HG03039 (cell line): ENCODE measurements around the gene MT1E.

Source experiments
- ATAC-seq: cut with Tn5 transposase; IDR thresholded peaks from one replicate; pipeline ENCODE4 v1.9.1; 2021; ENCODE audit warnings: mild to moderate bottlenecking, moderate library complexity; ENCODE audit not compliant: unreplicated experiment

MT1E gene

DNA sequence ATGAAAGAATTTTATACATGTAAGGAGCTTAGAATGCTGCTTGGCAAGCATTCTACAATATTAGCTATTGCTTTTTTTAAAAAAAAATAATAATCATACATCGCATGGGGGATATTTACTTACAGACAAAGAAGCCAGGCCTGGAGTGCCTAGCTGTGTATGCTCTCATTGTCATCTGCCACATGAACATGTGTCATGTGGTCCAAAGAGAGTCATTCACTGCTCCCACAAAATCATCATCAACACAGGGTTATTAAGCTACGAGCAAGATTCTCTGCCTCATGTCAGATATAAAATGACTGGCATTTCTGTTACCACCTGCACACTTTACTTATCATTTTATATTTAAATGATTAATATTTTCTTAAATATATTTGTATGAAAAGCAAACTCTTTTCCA lies 1.9 kb upstream of the MT1E start:
- ATAC-seq: no peak

DNA sequence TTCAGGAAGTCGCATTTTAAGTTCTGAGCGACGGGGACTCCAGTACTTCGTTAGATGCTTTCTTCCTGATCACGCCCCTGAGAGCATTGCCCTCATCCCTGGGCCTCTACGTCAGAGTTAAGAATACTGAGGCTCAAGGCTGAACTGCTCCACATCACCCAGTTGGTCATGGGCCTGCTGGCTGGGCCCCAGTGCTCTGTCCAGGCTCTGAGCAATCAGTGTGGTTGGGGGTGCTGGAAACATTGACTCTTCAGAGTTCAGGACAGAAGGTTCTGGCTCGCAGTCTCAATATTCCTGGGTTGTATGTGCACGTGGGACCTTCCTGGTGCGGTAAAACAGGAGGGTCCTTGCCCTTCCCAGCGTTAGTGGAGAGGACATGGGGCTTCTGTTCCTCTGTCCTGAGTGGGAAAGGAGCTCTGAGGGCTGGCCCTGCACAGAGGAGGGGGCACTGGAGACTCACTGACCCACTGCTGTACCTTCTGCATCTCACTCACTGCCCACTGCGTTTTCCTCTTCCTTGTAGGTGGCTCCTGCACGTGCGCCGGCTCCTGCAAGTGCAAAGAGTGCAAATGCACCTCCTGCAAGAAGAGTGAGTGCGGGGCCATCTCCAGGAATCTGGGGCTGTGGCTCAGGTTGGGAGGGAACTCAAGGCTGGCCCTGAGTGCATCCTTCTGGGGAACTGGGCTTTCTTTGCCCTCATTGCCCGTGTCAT lies 518 bp downstream of the MT1E start:
- no peak for ATAC-seq

DNA sequence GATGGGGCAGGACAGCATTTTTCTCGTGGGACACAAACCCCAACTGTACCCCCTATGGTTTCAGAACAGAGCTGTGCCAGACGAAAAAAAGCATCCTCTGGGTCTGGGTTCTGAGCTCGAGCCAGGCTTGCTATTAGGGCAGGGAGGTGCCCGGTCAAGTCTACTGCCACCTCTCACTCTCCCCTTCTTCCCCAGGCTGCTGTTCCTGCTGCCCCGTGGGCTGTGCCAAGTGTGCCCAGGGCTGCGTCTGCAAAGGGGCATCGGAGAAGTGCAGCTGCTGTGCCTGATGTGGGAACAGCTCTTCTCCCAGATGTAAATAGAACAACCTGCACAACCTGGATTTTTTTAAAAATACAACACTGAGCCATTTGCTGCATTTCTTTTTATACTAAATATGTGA lies 1.1 kb downstream of the MT1E start:
- ATAC-seq: no peak

DNA sequence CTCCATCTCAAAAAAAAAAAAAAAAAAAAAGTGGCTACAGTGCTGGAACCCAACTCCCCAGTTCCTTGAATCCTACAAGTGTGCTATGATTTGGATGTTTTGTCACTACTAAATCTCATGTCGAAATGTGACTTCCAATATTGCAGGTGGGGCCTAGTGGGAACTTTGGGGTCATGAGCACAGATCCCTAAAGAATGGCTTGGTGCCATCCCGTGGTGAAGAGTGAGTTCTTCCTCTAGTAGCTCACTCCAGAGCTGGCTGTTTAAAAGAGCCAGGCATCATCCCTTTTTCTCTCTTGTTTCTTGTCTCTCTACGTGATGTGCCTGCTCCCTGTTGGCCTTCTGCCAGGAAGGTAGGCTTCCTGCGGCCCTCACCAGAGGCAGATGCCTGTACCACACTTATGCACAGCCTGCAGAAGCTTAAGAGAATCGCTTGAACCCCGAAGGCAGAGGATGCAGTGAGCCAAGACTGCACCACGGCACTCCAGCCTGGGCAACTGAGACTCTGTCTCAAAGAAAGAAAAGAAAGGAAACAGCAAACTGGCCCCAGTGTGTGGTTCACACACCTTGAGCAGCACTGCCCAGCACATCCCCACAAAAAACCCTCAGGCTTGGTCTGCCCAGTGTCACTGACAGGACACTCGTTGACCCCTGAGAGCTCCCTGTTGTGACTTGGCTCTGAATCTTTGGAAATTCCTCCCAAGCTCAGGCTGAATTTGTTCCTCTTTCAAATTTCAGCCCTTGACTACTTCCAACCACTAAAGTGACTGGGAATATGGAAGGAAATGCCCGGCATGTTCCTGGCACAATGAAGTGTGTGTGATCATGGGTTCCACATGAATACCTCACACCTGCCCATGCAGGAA lies 3.1 kb downstream of the MT1E start:
- ATAC-seq: no peak

DNA sequence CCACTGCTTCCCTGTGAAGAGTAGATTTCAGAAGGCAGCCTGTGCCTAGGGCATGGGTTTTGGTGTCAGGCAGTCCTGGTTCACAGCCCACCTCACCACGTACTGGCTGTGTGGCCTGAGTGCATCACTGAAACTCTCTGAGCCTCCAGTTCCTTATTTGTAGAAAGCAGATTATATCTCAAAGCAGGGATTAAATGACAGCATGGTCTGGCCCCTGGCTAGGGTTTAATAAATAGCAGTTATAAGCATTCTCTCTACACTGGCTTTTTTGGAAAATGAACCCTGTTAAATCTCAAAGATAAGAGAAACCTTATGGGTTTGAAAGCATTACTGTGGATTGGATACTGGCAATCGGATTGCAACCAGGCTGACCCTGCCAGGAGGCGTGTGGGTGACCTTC lies 4.0 kb downstream of the MT1E start:
- ATAC-seq: no peak

DNA sequence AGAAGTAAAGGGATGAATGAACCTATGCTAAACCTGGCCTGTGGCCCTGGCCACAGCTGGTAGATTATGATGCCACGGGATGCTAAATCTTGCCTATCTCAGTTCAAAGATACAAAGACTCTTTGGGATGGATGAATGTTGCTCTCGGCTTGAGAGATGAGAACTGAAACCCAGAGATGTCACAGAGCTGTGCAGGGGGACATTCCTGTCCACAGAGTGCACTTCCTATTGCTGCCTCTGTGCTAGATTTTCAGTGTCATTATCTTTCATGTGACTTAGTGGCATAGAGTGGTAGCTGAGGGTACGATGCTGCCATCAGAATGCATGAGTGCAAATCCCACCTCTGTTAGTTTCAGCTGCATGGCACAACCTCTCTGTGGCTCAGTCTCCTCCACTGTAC lies 4.6 kb downstream of the MT1E start:
- peak; percentile 68 for ATAC-seq

DNA sequence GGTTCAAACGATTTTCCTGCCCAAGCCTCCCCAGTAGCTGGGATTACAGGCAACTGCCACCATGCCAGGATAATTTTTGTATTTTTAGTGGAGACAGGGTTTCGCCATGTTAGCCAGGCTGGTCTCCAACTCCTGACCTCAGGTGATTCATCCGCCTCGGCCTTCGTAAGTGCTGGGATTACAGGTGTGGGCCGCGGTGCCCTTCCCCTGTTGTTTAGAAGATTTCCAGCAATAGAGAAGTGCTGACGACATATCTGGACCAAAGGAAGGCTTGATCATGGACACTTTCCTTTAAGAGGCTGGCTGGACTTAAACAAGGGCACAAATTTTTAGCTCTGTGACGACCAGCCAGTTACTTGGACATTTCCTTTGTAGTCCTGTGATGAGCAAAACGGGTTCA lies 5.6 kb downstream of the MT1E start:
- ATAC-seq: no peak

DNA sequence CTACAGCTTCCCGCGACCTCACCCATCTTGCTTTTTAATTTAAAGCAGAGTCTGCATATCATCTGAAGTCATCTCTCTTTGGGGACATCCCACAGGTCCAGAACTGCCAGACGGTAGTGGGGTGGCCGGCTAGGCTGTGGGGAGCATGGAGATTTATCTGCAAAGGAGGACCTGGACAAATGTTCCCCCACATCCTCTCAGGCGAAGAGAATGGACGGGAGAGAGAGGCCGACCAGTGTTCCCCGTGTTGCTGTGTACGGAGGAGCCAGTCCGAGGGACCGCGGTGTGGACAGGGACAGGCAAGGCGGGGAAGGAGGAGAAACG lies 6.2 kb downstream of the MT1E start:
- ATAC-seq: no peak

DNA sequence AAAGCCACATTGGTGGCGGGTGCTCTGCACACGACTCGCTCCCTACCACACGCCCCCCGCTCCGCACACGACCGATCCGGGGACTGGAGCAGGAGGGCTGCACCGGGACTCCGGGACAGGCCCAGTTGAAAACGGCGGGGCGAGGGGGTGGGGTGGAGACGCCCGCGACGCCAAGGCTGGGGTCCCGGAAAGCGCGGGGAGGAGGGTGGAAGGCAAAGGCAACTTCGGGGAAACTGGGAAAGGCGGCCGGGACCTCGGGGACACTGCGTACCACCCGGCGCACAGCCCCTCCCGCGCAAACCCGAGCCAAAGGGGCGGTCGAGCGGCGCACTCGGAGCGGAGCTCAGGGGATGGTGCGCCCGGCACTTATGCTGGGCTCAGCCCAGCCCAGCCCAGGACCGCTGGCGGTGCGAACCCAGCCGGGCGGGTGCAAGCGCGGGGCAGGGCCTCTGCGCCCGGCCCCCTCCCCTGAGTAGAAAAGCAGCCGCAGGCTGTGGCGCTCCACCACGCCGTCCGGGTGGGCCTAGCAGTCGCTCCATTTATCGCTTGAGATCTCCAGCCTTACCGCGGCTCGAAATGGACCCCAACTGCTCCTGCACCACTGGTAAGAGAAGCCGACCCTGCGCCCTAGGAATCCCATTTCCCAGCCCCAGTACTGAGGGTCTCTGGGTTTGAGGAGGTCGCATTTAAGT lies 6.7 kb downstream of the MT1E start, which contains the start of gene MT1M:
MT1M (plus strand) TSS at position 504 of the 692 bp plus-strand sequence; CDS start at position 577, 73 bp downstream.
- no peak for ATAC-seq

DNA sequence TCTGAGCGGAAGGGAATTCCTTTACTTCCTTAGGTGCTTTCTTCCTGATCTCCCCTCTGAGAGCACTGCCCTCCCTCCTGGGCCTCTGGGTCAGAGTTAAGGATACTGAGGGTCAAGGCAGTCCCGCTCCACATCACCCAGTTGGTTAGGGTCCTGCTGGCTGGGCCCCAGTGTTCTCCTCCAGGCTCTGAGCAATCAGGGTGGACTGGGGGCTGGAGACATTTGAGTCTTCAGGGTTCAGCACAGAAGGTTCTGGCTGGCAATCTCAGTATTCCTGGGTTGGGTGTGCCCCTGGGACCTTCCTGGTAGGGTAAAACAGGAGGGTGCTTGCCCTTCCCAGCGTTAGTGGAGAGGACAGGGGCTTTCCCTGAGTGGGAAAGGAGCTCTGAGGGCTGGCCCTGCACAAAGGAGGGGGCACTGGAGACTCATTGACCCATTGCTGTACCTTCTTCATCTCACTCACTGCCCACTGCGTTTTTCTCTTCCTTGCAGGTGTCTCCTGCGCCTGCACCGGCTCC lies 7.3 kb downstream of the MT1E start:
- no peak for ATAC-seq

DNA sequence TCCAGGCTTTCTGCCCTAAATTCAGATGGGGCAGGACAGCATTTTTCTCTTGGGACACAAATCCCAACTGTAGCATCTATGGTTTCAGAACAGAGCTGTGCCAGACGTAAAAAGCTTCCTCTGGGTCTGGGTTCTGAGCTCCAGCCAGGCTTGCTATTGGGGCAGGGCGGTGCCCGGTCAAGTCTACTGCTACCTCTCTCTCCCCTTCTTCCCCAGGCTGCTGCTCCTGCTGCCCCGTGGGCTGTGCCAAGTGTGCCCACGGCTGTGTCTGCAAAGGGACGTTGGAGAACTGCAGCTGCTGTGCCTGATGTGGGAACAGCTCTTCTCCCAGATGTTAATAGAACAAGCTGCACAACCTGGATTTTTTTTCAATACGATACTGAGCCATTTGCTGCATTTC lies 8.0 kb downstream of the MT1E start:
- no peak for ATAC-seq

DNA sequence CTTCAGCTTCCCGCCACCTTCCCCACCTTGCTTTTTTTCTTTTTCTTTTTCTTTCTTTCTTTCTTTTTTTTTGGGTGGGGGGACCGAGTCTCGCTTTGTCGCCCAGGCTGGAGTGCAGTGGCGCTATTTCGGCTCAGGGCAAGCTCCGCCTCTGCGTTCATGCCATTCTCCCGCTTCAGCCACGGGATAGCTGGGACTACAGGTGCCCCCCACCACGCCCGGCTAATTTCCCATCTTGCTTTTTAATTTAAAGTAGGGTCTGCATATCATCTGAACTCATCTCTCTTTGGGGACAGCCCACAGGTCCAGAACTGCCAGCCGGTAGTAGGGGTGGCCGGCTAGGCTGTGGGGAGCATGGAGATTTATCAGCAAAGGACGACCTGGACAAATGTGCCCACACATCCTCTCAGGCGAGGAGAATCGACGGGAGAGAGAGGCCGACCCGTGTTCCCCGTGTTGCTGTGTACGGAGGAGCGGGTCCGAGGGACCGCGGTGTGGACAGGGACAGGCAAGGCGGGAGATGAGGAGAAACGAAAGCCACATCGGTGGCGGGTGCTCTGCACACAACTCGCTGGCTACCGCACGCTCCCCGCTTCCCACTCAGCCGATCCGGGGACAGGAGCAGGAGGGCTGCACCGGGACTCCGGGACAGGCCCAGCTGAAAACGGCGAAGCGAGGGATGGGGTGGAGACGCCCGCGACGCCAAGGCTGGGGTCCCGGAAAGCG lies 9.3 kb downstream of the MT1E start:
- no peak for ATAC-seq

DNA sequence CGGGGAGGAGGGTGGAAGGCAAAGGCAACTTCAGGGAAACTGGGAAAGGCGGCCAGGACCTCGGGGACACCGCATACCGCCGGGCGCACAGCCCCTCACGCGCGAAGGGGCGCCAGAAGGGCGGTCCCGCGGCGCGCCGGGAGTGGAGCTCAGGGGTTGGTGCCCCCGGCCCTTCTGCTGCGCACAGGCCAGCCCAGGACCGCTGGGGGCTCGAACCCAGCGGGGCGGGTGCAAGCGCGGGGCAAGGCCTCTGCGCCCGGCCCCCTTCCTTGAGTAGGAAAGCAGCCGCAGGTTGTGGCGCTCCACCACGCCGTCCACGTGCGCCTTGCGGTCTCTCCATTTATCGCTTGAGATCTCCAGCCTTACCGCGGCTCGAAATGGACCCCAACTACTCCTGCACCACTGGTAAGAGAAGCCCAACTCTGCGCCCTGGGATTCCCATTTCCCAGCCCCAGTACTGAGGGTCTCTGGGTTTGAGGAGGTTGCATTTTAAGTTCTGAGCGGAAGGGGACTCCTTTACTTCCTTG lies 9.9 kb downstream of the MT1E start:
- no peak for ATAC-seq

DNA sequence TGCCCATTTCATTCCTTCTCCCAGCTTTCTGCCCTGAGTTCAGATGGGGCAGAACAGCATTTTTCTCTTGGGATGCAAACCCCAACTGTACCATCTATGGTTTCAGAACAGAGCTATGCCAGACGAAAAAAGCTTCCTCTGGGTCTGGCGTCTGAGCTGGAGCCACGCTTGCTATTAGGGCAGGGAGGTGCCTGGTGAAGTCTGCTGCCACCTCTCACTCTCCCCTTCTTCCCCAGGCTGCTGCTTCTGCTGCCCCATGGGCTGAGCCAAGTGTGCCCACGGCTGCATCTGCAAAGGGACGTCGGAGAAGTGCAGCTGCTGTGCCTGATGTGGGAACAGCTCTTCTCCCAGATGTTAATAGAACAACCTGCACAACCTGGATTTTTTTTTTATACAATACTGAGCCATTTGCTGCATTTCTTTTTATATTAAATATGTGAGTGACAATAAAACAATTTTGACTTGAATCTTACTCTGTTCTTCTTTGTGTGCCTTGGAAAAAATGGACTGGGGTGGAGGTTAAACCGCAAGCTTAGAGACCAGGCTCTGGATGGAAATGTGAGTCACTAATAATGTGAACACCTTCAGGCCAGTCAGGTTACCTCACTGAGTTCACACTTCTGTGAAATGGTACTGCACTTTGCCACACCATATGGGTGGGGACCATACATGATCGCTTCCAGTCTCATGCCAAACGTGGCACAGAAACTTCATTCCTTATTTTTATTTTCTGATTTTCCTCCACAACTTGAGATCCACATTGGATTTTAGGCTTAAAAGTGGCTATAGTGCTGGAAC lies 11.2 kb downstream of the MT1E start:
- ATAC-seq: no peak

DNA sequence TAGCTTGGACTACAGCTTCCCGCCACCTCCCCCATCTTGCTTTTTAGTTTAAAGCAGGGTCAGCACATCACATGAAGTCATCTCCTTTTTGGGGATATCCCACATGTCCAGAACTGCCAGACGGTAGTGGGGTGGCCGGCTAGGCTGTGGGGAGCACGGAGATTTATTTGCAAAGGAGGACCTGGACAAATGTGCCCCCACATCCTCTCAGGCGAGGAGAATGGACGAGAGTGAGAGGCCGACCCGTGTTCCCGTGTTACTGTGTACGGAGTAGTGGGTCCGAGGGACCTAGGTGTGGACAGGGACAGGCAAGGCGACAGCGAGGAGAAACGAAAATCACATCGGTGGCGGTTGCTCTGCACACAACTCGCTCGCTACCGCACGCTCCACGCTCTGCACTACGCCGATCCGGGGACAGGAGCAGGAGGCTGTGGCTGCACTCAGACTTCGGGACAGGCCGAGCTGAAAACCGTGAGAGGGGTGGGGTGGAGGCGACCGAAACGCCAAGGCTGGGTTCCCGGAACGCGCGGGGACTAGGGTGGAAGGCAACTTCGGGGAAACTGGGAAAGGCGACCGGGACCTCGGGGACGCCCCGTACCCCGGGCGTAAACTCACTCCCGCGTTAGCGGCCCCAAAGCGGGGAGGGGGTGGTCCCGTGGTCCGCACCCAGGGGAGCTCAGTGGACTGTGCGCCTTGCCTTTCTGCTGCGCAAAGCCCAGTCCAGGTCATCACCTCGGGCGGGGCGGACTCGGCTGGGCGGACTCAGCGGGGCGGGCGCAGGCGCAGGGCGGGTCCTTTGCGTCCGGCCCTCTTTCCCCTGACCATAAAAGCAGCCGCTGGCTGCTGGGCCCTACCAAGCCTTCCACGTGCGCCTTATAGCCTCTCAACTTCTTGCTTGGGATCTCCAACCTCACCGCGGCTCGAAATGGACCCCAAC lies 12.5 kb downstream of the MT1E start, which contains the start of gene MT1A:
MT1A (plus strand) TSS at position 853 of the 937 bp plus-strand sequence; CDS start at position 926, 73 bp downstream.
- no peak for ATAC-seq

DNA sequence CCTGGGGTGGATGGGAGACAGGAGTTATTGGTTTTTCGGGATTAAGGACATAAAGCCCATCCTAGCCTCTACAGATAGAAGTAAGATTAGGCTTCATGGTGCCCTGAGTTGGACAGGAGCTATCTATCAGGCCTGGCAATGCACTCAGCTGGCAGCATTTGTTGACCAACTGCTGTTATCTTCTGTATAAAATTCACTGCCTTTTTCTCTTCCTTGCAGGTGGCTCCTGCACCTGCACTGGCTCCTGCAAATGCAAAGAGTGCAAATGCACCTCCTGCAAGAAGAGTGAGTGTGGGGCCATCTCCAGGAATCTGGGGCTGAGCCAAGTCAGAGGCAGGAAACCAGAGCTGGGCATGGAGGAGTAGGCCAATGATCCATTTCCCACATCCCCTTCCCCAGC lies 13.5 kb downstream of the MT1E start:
- no peak for ATAC-seq

DNA sequence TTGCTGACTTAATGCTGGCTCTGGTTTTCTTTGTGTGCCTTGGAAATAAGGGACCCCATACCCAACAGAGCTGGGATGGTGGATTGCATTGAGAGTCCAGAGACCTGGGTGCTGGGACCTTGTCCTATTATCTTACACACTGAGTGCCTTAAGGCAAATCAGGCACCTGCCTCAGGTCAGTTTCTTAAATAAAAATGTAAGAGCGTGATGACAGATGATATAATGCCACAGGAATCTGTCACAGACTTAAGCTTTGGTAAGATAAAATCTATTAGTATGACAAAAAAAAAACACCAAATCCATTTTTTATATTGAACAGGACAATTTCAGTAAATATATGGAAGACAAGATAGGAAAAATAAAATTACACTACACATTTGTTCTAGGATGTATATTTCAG lies 14.5 kb downstream of the MT1E start:
- ATAC-seq: no peak

DNA sequence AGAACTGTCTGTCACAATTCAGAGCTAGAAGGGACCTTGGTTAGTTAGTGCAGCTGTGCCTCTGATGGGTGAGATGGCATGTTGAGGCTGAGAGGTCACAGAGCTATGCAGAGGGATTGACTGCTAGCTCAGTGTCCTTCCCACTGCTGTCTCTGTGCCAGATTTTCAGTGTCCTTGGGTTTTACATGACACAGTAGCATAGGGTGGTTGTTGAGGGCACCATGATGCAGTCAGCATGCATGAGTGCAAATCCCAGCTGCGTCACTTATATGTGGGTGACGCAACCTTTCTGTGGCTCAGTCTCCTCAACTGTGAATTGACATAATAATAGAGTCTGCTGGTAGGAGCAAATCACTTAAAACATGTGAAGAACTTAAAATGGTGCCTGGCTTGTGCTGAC lies 15.6 kb downstream of the MT1E start:
- no peak for ATAC-seq
